ENCODE data around the gene MAP7D2.

MAP7D2 gene

GRCh38 chrX:19964017-19964710, 152.5 kb downstream of the MAP7D2 start:
- DNase-seq, result no peak

GRCh38 chrX:19960913-19961312, 155.8 kb downstream of the MAP7D2 start:
- DNase-seq, result no peak

- no peak for DNase-seq
These were observed 157.9 kb downstream of the MAP7D2 start for GRCh38 chrX:19958552-19959486.

GRCh38 chrX:19956923-19957322, 159.8 kb downstream of the MAP7D2 start:
- no peak for DNase-seq
